Medulla oblongata (tissue), 1 donor: ENCODE results near the gene TMEM187.

Experiments
- DNase-seq: peaks from one replicate; pipeline ENCODE4 v3.0.0-alpha.2; 2015; ENCODE audit errors: extremely low spot score

The TMEM187 gene, protein sequence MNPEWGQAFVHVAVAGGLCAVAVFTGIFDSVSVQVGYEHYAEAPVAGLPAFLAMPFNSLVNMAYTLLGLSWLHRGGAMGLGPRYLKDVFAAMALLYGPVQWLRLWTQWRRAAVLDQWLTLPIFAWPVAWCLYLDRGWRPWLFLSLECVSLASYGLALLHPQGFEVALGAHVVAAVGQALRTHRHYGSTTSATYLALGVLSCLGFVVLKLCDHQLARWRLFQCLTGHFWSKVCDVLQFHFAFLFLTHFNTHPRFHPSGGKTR

DNA sequence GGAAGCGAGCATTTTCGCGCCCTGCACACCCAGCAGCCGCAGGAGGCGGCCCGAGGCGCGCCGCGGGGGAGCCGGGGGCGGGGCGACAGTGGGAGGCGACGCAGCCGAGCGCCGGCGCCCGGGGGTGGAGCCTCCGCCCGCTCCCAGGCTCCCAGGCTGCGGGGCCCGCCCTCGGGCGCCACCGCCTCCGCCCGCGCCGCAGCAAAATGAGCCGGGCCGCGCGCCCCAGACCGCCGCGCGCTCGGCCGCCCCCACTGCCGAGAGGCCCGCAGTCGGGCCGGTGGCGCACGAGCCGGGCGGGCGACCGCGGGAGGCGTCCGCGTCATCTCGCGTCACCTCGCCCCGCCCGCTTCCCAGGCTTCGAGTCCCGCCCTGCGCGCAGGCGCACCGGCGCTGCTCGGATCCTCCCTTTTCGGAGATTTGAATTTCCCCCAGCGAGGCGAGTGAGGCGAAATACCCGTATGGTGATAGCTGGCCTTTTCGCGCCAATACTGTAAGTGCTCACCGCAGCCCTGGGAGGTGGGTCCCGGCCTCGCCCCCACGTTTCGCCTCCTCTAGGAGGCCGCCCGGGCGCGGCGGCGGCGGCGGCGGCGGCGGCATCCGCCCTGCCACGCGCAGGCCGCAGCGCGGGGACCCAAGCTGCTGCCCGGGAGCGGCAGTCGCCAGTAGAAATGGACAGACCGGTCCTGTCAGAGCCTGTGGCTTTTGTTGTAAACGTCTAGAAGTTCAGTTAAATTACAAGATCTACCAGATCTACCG lies at the start of gene TMEM187:
TSS of gene TMEM187 (plus strand) at position 387 of the 759 bp plus-strand sequence. CDS start 9,309 bp downstream, outside the sequence.
- DNase-seq = peak; percentile 85

DNA sequence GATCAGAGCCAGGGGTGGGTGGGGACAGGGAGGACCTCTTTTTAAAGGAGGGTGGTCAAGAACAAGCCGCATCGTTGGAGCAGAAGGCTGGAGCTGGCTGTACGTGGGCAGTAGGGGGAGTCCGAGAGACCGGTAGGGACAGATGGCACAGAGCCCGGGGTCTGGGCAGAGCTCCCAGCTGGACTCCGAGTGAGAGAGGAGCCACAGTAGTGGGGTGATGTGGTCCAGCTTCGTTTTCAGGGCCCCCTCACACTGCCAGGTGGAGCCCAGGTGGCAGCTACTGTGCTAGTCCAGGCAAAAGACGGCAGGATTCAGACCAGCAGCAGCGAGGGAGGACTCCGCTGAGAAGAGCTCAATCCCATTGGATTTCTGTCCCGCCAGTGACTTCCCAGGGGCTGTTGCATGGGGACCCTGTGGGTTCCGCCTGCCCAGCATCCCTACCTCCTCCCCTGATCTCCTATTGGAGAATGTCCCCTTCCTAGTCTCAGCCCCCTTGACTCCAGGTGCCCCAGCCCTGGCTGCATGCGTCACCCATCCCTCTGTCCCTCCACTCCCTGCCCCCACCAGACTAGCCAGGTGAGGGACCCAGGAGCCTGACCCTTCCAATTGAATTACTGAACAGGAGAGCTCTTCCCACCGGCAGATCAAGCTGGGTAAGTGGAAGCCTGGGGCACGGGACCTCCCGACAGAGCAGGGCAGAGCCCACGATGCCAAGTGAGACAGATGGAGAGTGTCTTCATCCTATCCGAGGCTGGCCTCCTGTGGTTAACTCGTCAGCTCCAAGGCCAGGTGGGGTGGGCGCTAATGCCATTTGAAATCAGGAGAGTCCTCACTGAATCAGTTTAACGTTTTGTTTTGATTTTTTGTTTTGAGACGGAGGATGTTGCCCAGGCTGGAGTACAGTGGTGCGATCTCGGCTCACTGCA lies 49.4 kb upstream of the TMEM187 start:
- DNase-seq = peak; percentile 66

DNA sequence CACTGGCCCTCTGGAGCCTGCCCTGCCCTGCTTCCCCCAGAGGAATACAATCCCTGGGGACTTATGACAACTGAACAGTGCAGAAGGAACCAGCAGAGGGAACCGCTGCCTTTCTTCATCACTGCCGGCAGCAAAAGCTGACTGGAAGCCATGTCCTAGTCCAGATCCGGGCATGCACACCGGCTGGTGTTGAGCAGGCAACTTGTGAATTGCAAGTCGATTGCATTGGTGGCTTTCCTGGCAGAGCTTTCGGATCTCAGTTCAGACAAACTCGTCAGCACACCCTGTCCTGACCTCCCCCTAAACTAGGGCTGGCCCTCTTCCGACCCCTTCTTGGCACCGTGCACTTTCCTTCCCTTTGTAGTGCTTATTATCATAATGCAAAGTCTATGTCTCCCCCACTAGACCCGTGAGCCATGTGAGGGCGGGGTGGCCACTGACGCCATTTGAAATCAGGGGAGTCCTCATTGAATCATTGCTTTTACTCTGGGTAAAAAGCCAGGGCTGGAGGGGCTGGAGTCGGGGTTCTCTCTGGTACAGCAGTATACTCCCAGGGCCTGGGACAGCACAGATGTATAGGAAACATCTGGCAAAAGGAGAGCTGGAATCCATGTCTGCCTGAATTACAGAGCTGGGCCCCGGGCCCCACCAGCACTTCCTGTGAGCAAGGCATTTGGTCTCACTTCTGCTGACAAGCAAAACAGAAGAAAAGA lies 48.2 kb upstream of the TMEM187 start:
- DNase-seq = peak; percentile 34

DNA sequence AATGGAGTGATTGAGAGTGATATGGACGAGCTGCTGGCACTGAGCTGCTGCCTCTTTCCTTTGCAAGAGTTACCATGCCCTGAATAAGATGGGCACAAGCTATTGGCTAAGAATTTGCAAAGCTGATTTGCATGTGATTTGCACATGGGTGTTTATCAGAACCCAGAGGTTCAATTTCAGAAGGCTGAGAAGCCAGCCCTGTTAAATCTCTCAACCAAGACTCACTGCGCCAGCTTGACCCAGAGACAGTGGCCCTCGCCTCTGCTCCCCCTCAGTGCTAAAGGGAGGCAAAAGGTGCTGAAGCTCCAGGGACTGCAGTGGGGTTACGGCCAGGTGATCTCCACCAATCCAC lies 47.2 kb upstream of the TMEM187 start:
- DNase-seq = no peak

DNA sequence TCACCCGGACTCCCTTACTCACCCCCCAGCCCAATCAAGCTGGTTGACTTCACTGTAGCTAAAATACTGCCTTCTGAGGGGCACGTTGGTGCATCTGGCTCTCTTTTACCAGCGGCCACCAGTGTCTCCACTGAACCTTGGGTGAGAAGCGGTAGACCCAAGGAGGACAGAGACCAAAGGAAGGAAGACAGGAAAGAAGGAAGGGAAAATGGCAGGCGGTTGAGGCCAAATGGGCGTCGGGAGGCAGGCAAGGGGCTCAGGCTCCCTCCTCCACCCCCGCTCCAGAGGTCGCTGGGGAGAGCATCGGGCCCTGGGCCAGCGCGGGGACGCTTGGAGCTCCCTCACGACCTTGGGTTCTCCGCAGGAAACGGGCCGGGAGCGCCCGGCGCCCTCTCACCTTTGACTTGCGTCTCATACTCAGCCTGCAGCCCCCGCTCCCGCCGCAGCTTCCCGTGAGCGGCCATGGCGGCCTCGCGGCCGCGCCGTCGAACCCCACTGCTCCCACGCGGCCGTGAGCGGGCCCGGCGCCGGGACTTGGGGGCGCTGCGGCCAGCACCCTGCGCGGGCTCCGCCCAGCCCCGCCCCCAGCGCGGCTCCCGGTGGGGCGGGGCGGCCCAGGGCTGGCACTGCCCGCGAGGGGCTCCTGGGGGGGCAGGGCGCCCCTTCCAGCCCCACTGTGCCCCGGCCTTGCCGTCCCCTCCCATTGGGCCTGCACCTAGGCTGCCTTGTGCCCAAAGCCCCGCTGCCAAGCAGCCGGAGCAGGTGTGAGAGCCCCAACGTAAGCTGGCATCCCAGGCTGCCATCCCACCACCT lies 46.6 kb upstream of the TMEM187 start, which contains the start of gene ARHGAP4:
TSS of gene ARHGAP4 (minus strand) at position 526 of the 813 bp plus-strand sequence. CDS start at position 464, 62 bp downstream.
- DNase-seq = no peak

DNA sequence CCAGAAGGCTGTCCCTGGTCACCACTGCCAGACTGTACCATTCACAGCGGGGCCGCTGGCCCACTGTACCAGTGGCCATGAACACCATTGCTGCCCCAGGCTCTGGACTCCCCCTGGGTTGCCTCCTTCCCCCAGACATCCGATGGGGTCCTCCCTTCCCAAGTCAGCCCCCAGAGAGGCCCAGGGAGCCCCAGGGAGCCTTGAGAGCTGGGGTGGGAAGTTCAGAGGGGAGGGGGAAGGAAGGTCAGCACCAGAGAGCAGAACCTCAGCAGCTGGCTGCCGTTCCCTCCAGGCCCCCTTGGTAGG lies 46.0 kb upstream of the TMEM187 start:
- DNase-seq = no peak

DNA sequence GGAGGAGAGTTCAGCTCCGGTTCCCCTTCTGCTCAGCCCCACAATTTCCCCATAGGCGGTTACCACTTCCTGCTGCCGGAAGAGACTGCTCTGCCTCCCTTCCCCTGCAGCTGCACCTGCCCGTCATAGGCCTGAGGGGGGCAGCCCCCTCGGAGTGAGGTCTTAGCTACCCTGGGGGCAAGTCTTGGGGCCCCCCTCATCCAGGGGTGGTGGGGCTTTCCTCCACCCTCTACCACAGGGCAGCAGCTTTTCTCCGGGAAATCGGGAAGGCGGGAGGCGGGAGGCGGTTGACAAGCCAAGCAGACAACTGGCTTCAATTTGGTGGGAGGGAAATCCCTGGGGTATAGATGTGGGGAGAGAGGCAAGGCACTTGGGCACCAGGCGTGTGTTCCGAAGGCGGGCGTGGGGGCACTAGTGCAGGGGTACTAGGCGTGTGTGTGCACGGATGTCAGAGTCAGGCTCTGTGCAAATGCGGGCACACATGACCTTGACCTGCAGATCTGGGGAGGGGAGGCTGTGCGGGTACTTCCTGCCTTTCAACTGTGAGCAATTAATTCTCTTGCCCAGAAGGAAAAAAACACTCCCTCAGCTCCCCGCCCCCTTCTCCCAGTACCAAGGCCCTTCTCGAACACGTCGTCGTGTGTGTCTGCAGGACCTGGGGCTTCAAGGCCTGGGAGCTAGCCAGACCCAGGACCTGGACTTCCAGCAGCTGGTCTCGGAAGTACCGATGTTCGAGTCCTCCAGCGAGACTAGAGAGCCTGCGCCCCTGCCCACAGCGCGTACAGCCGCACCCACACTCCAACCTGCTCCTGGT lies 45.5 kb upstream of the TMEM187 start:
- peak; percentile 50 for DNase-seq

DNA sequence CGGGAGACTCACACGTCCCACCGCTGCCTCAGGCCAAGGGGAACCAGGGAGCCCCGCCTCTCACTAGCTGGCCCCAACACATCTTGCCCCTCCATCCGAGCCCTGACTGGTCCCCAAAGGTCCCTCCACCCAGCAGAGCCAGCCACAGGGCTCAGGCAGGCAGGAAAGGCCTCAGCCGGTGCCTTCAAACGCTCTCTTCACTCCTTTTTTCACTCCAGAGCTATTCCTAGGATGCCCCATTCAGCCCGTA lies 45.0 kb upstream of the TMEM187 start:
- DNase-seq = no peak

DNA sequence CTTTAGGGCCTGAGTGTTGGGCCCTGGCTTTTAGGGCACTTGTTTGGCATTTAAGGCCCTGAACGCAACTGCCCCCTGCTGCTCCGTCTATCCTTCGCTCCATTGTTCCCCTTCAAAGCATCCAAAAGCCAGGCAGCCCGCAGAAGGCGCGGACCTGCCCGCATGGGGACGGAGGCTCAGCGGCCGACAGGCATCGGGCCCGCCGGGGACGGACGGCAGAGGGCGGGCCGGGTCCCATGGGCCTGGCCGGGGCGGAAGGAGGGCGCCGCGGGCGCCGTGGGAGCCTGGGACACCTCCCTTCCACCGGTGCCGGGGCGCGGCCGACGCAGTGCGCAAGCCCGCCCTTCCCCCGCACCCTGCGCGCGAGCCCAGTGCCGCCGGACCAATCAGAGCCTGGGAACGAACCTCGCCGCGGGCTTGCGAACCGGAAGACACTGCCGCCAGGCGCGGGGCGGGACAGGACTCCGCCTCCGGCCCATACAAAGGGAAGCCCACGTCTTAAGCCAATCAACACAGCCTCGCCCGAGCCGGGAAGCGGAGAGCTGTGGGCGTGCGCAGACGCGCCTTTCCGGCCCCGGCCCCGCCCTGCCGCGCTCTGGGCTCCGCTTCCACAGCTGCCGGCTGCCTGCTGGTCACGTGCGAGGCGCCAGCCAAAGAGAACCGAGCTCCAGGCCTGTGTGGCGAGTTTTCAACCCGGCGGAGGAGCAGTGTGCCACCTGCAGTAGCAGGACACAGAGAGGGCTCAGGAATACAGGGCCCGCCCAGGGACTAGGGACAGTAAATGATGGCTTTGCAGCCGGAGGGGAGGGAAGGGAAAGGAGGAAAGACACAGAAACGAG lies 44.4 kb upstream of the TMEM187 start:
- DNase-seq = peak; percentile 95

DNA sequence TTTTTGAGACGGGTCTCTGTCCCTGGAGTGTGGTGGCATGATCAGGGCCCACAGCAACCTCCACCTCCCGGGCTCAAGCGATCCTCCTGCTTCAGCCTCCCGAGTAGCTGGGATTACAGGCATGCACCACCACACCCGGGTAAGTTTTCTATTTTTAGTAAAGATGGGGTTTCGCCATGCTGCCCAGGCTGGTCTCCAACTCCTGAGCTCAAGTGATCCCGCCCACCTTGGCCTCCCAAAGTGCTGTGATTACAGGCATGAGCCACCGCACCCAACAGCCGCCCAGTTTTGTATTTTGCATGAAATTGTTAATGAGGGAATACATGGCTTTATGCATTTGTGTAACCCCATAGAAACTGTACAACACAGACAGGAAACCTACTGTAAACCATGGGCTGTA lies 43.7 kb upstream of the TMEM187 start:
- DNase-seq = no peak

DNA sequence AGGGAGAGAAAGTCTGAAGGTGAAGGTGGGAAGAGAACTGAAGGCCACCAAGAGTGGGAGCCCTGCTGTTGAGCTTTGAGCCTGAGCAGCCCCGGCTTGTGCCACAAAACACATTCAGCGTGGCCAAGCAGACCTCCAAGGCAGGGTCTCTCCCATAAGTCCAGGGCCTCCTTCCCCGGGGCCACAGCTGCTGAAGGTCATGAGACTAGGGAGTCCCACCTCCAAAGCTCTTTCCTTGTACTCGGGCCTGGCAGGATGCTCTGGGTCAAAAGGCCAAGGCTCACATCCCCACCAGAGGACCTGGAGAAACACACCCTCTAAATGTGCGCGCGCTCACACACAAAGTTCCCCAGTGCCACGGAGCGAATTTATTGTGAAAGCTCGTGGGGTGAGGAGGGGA lies 43.0 kb upstream of the TMEM187 start:
- DNase-seq = no peak

DNA sequence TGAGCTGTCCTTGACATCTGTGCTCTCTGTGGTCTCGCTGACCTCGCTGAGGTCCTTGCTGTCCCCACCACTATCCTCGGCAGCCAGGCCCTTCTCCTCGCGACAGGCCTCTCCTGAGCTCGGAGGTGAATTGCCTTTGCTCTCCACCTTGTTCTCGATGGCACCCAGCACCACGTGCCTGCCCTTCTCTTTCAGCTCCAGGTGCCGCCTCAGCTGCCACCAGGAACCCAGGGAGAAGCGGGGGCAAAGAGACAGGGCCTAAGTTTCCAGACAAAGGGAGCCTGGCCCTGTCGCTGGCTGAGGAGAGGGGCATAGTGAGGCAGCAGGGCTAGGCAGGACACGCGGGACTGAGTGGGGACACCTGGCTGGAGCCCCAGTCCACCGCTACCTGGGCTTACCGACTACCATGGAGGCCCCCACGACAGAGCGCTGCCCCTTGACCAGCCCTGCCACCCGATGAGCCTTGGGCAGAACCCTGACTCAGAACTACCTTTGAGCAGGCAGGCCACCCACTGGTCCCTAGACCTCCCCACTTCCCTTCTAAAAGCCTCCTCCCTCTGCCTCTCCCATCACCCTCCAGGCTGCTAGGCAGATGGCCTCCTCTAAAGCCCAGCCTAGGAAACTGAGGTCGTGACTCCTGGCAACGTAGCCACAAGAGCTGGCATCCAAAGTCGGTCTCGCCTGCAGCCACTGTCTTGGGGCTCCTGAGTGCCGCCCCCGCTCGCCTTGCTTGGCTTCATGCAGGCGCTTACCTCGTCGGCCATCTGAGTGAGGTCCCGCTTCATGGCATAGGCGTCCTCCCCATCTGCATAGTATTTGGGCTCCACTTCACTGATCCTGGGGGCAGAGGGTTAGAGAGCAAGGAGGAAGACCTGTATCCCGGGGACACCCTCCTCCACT lies 42.3 kb upstream of the TMEM187 start:
- no peak for DNase-seq

DNA sequence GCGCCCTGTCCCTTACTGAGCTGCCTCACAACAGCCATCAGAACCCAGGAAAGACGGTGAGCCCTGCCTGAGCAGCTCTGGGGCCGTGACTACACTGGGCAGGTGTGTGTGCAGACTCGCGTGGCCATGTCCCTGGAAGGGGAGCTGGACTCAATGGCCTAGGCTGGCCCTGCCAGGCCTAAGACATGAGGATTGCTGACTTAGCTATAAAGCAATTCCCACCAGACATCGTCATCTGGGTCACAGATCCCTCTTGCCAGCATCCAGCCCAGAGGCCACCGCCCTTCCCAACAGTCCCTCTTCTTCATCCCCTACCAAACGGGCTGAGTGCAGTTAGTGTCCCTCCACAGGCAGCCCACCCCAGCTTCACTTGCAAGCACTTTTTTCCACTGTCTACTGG lies 41.4 kb upstream of the TMEM187 start:
- no peak for DNase-seq

DNA sequence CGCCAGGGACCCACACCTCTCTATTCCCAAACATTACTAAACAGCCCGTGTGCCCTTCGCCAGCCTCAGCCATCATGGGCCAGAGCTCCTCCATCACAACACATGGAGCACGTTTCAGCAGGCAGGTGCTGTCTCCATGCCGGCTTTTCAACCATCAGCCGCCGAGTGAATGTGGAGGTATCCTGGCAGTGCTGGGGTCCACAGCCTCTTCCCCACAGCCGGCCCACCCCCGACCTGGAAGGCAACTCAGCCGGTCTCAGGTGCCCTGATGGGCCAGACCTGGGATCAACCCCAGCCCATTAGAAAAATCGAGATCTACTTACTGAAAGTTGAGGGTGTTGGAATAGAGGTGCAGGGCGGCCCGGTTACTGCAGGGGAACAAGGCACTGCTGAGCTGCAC lies 40.8 kb upstream of the TMEM187 start:
- DNase-seq = no peak

DNA sequence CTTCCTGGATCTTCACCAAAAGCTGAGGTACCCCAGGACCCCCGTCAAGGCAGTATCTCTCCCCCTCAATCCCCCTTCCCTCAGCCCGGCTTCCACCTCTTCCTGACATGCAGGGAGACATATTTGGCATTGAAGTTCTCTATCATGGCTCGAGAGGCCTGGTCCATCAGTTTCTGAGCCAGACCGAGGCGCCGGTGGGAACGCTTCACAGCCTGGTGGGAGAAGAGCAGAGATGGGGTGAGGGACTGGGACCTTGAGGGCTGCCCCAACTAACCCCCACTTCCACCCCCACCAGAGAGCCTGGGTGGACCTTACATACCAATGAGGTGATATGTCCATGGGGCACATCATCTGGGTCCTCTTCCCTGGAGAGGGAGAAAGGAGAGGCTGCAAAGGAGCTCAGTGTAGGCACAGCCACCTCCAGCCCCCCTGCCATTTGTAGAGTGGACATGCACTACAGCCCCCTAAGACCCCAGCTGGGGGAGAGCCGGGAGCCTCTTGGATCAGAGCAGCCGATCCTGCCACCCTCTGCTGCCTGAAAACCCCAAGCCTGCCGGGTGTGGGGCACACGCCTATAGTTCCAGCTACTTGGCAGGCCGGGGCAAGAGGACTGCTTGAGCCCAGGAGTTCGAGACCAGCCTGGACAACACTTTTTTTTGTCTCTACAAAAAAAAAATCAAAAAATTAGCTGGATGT lies 40.2 kb upstream of the TMEM187 start:
- DNase-seq = no peak

DNA sequence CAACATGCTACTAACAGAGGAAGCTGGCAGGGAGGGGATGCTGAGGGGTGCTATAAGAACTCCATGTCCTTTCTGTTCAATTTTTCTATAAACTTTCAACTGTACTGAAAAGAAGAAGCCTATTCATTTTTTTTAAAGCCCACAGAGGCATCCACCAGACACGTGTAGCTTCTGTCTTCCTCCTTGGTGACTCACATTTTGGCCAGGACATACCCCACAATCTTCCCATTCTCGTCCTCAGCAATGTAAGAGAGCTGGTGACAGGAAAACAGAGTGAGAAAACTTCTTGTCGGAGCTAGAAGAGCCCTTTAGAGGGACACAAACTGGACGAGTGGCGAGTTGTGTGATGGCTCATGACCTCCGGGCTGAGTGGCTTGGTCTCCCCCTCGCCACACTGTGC lies 38.8 kb upstream of the TMEM187 start:
- no peak for DNase-seq

DNA sequence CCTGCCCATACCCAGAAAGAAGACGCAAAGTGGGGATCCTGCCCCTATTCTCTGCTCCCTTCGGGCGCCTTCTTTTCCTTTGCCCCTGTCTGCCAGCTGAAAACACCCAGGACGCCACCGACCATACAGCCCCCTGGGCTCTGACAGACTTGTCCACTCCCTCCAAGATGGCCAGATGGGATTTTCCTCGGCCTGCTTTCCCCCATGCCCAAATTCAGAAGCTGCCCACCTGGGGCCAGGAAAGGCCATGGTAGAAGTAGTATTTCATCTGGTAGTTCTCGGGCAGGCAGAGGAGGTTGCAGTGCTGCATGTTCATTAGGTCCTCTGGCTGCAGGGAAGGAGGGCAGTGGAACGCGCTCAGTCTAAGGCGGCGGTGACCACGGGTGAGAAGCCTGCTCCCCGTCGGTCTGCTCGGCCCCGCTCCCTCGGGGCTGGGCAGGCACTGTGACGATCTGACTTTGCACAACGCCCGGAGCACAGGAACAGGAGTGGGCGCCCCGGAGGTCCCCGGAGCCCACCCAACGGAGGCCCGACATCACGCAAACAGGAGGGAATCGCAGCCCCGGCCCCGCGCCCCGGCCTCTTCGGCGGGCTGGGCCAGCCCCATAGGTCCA lies 38.3 kb upstream of the TMEM187 start:
- no peak for DNase-seq
